HG03439 (cell line): ENCODE data around the gene MYO19.
"Not testable (repeated sequence)": the region's sequence is repeated elsewhere in the genome, so short reads cannot be mapped to it uniquely, and the experiment has no call there.

Experiments
- ATAC-seq: cut with Tn5 transposase; IDR thresholded peaks from one replicate; pipeline ENCODE4 v1.9.1; 2021; ENCODE audit warnings: mild to moderate bottlenecking, moderate library complexity; ENCODE audit not compliant: unreplicated experiment

Gene MYO19

GRCh38 chr17:36503456-36504155 lies 31.1 kb downstream of the MYO19 start:
- no peak for ATAC-seq

GRCh38 chr17:36501963-36502362 lies 32.7 kb downstream of the MYO19 start:
- ATAC-seq: no peak

GRCh38 chr17:36501351-36501750 lies 33.3 kb downstream of the MYO19 start:
- no peak for ATAC-seq

GRCh38 chr17:36500745-36501225 lies 33.9 kb downstream of the MYO19 start:
- no peak for ATAC-seq

- no peak for ATAC-seq
Observed at GRCh38 chr17:36498560-36499300, 35.9 kb downstream of the MYO19 start.

GRCh38 chr17:36498155-36498554 lies 36.5 kb downstream of the MYO19 start:
- ATAC-seq: no peak

GRCh38 chr17:36496018-36496789 lies 38.5 kb downstream of the MYO19 start:
- ATAC-seq: no peak

- ATAC-seq: no peak
Observed at GRCh38 chr17:36495076-36495578, 39.5 kb downstream of the MYO19 start.

GRCh38 chr17:36494674-36495073 lies 40.0 kb downstream of the MYO19 start:
- no peak for ATAC-seq

- no peak for ATAC-seq
Observed at GRCh38 chr17:36493956-36494355, 40.7 kb downstream of the MYO19 start.

- peak; percentile 91 for ATAC-seq
Observed at GRCh38 chr17:36486204-36487194, 48.2 kb downstream of the MYO19 start, which contains the start of gene ZNHIT3. Gene ZNHIT3, plus strand, starts transcription at chr17:36486681. Its CDS starts 19 bp downstream, at chr17:36486700.

GRCh38 chr17:36485805-36486203 lies 48.9 kb downstream of the MYO19 start:
- ATAC-seq: no peak

- no peak for ATAC-seq
Observed at GRCh38 chr17:36485027-36485426, 49.6 kb downstream of the MYO19 start.

- not testable (repeated sequence) for ATAC-seq
Observed at GRCh38 chr17:36484021-36484420, 50.6 kb downstream of the MYO19 start.

- peak; percentile 24 for ATAC-seq
Observed at GRCh38 chr17:36482611-36483504, 51.8 kb downstream of the MYO19 start.

GRCh38 chr17:36481829-36482228 lies 52.8 kb downstream of the MYO19 start:
- no peak for ATAC-seq

- ATAC-seq: no peak
Observed at GRCh38 chr17:36475346-36475970, 59.2 kb downstream of the MYO19 start.

- ATAC-seq: no peak
Observed at GRCh38 chr17:36474571-36474970, 60.1 kb downstream of the MYO19 start.
